K562 (cell line): Measurements from ENCODE around the gene RPL22L1. TPM values are rescaled to one million over a fixed set of nuclear protein-coding genes. Genes with fewer than 3 reads are reported as not detected.
A peak's percentile ranks its signal among the peaks of the same experiment; 100 is the strongest.

Experiments
- CEBPZ ChIP-seq: fragments of 150-350 bp; IDR thresholded peaks from 2 replicates; pipeline ENCODE4 v1.6.1; 2014; ENCODE audit warnings: low read depth, mild to moderate bottlenecking, low read length, borderline replicate concordance
- E2F8 ChIP-seq: fragments of 450-650 bp; IDR thresholded peaks from 2 replicates; pipeline ENCODE4 v1.7.1; 2018; ENCODE audit warnings: mild to moderate bottlenecking, low read depth; ENCODE audit not compliant: partially characterized antibody
- GMEB1 ChIP-seq: fragments of 250-450 bp; sonication (Bioruptor Pico); IDR thresholded peaks from 2 replicates; pipeline ENCODE4 v1.4.0; 2020; ENCODE audit warnings: mild to moderate bottlenecking
- HINFP ChIP-seq: fragments of 450-650 bp; conservative IDR thresholded peaks from 2 replicates; pipeline ENCODE4 v1.6.1; 2016; ENCODE audit warnings: missing genetic modification characterization, low read depth, mild to moderate bottlenecking, control low read depth, missing compliant biosample characterization
- MEF2A ChIP-seq: IDR thresholded peaks from 2 replicates; pipeline ENCODE4 v1.6.1; 2011; ENCODE audit warnings: low read depth, mild to moderate bottlenecking, low read length, moderate library complexity; ENCODE audit not compliant: control insufficient read depth
- NCOR1 ChIP-seq: fragments of 450-650 bp; IDR thresholded peaks from 2 replicates; pipeline ENCODE4 v1.6.1; 2016; ENCODE audit warnings: mild to moderate bottlenecking, moderate library complexity
- NELFE ChIP-seq: IDR thresholded peaks from 2 replicates; pipeline ENCODE4 v1.6.1; 2011; ENCODE audit warnings: mild to moderate bottlenecking; ENCODE audit not compliant: insufficient read depth, insufficient read length
- NRF1 ChIP-seq, 2 experiments: fragments of 450-650 bp; IDR thresholded peaks in 1 of 2; conservative IDR thresholded peaks in 1 of 2; 2 replicates each; pipeline ENCODE4 v1.6.1; 2014; ENCODE audit warnings: mild to moderate bottlenecking in 2 of 2
- POLR3A ChIP-seq: IDR thresholded peaks from 2 replicates; pipeline ENCODE4 v1.6.1; 2011; ENCODE audit warnings: borderline replicate concordance, mild to moderate bottlenecking, moderate library complexity; ENCODE audit not compliant: insufficient read length, insufficient read depth; ENCODE audit errors: extremely low read depth
- SMAD3 ChIP-seq: fragments of 450-650 bp; formaldehyde crosslinking; conservative IDR thresholded peaks from 2 replicates; pipeline ENCODE4 v1.4.0; 2020; ENCODE audit warnings: mild to moderate bottlenecking
- STAT5A ChIP-seq: IDR thresholded peaks from 2 replicates; pipeline ENCODE4 v1.6.1; 2012; ENCODE audit warnings: low read length, inconsistent platforms, borderline replicate concordance
- TFAP4 ChIP-seq: sonication (generic); formaldehyde crosslinking; IDR thresholded peaks from 2 replicates; pipeline ENCODE4 v1.8.0; 2022; ENCODE audit warnings: missing genetic modification reagents, mild to moderate bottlenecking, moderate library complexity, borderline replicate concordance
- ZNF512 ChIP-seq: IDR thresholded peaks from 2 replicates; pipeline ENCODE4 v1.6.1; 2016; ENCODE audit warnings: missing genetic modification characterization, missing compliant biosample characterization
- polyA plus RNA-seq, 8 experiments: library from polyadenylated mRNA; depleted of rRNA in 4 of 8; stranded (reverse) in 5 of 8; unstranded in 3 of 8; fragments of >200 nt; fragmentation: Nextera tagmentation in 2 of 8; fragmentation: Illumina TruSeq in 1 of 8; extraction: Ambion mirVana in 2 of 8; extraction: Trizol in 1 of 8; gene quantifications; 2 replicates each; pipeline versions ENCODE4 v1.2.1 to v1.2.3, GENCODE V29; 2011 to 2014; ENCODE audit warnings: inconsistent platforms in 1 of 8, missing spikeins in 1 of 8
- total RNA-seq, 7 experiments: library from RNA; depleted of rRNA in 6 of 7; stranded (reverse); fragments of >200 nt in 6 of 7; fragmentation: Illumina TruSeq in 2 of 7; extraction: Trizol in 2 of 7; gene quantifications; 2 replicates each; pipeline versions ENCODE4 v1.2.1 to v1.2.3, GENCODE V29; 2011 to 2021; ENCODE audit warnings: low replicate concordance in 1 of 7

Gene RPL22L1
- total and polyA plus RNA-seq, 9 of the 15 experiments (the other 6 are each of a cell fraction or from before 2014, with no cell fraction given), result 53.9 to 198 (median 108) TPM

- TF ChIP-seq E2F8 (peak; percentile 37), CEBPZ (no peak), ZNF512 (tag) (no peak), GMEB1 (CRISPR knock-in tag) (no peak), NRF1 (conservative IDR thresholded peaks at IDR 0.05 in 1 of 2, IDR thresholded peaks at IDR 0.05 in 1 of 2) (peak; percentile 83 to 84), STAT5A (no peak), POLR3A (no peak), NCOR1 (0 out of 2 replicates have a peak, but pooled peaks have one; percentile 18), NELFE (no peak), SMAD3 (CRISPR knock-in tag) (no peak), MEF2A (no peak), TFAP4 (peak; percentile 86), HINFP (tag) (no peak)
Measured at GRCh38 chr3:170908235-170909116, 38.5 kb upstream of the RPL22L1 start, which contains the start of gene EIF5A2 (continued).
